H54 (cell line): ENCODE results near the gene PTGIS.

Experiments used
- DNase-seq: peaks from one replicate; pipeline ENCODE4 v3.0.0; 2011; ENCODE audit warnings: low spot score, mixed read lengths; ENCODE audit not compliant: insufficient read length
- FAIRE-seq: peaks from 3 replicates; lab custom pipeline; 2011; peaks lifted over from hg19 to GRCh38; lab: Jason Lieb, UNC
- POLR2A ChIP-seq: IDR thresholded peaks from 2 replicates; pipeline ENCODE4 v1.6.1; 2011; ENCODE audit warnings: low read depth, mild to moderate bottlenecking, low read length

PTGIS gene

GRCh38 chr20:49483696-49484123 lies 84.2 kb downstream of the PTGIS start:
- FAIRE-seq, result no peak
- no peak for DNase-seq
- no peak for TF ChIP-seq POLR2A

- no peak for FAIRE-seq
- no peak for TF ChIP-seq POLR2A
- no peak for DNase-seq
Observed at GRCh38 chr20:49483018-49483695, 84.8 kb downstream of the PTGIS start.

GRCh38 chr20:49482621-49483017 lies 85.3 kb downstream of the PTGIS start, which contains the start of gene KCNB1:
Gene KCNB1 (minus strand): TSS chr20:49482668. CDS start chr20:49482480, 188 bp downstream.
- TF ChIP-seq POLR2A, result no peak
- FAIRE-seq (no peak), DNase-seq (peak; percentile 46)

GRCh38 chr20:49482173-49482572 lies 85.8 kb downstream of the PTGIS start:
- no peak for DNase-seq
- no peak for TF ChIP-seq POLR2A
- no peak for FAIRE-seq

GRCh38 chr20:49481116-49481515 lies 86.8 kb downstream of the PTGIS start:
- no peak for TF ChIP-seq POLR2A
- no peak for DNase-seq
- FAIRE-seq, result no peak

- DNase-seq, result no peak
- no peak for FAIRE-seq
- no peak for TF ChIP-seq POLR2A
Observed at GRCh38 chr20:49480236-49480635, 87.7 kb downstream of the PTGIS start.

GRCh38 chr20:49479785-49480184 lies 88.2 kb downstream of the PTGIS start:
- FAIRE-seq (no peak), DNase-seq (no peak)
- no peak for TF ChIP-seq POLR2A

- FAIRE-seq (no peak), DNase-seq (no peak)
- no peak for TF ChIP-seq POLR2A
Observed at GRCh38 chr20:49478754-49479689, 88.9 kb downstream of the PTGIS start.

- no peak for TF ChIP-seq POLR2A
- DNase-seq (no peak), FAIRE-seq (no peak)
Observed at GRCh38 chr20:49478266-49478665, 89.7 kb downstream of the PTGIS start.

- FAIRE-seq, result no peak
- no peak for TF ChIP-seq POLR2A
- DNase-seq, result no peak
Observed at GRCh38 chr20:49477200-49477599, 90.7 kb downstream of the PTGIS start.

- no peak for TF ChIP-seq POLR2A
- FAIRE-seq (no peak), DNase-seq (no peak)
Observed at GRCh38 chr20:49476016-49476355, 92.0 kb downstream of the PTGIS start.

- TF ChIP-seq POLR2A, result no peak
- FAIRE-seq (no peak), DNase-seq (no peak)
Observed at GRCh38 chr20:49475292-49476015, 92.5 kb downstream of the PTGIS start.

GRCh38 chr20:49471397-49471796 lies 96.5 kb downstream of the PTGIS start:
- no peak for DNase-seq

GRCh38 chr20:49470922-49471321 lies 97.0 kb downstream of the PTGIS start:
- FAIRE-seq (no peak), DNase-seq (no peak)
- TF ChIP-seq POLR2A, result no peak

More at GRCh38 chr20:49471397-49471796, 96.5 kb downstream of the PTGIS start:
- no peak for TF ChIP-seq POLR2A
- no peak for FAIRE-seq
